Measurements from ENCODE around the gene ASB6. TPM values are rescaled to one million over a fixed set of nuclear protein-coding genes. Genes with fewer than 3 reads are reported as not detected.
A peak's percentile ranks its signal among the peaks of the same experiment; 100 is the strongest.

ASB6 gene
- total and polyA plus RNA-seq, 2 of the 13 experiments (the other 11 are each of a cell fraction or from before 2014, with no cell fraction given), result 8.2 to 8.4 TPM

GRCh38 chr9:129626079-129626624 is 15.8 kb downstream of the ASB6 start, which contains the start of gene NTMT1 (continued):
- TF ChIP-seq NFAT5 (CRISPR knock-in tag; IDR thresholded peaks at IDR 0.05) (0 out of 2 replicates have a peak, but pooled peaks have one; percentile 34), ASH2L (IDR thresholded peaks at IDR 0.05; ENCODE audit: insufficient read length, low read depth, low read length) (peak; percentile 86), ZNF710 (CRISPR knock-in tag; IDR thresholded peaks at IDR 0.05; ENCODE audit: borderline replicate concordance) (no peak), DBP (CRISPR knock-in tag; IDR thresholded peaks at IDR 0.05; ENCODE audit: not compliant biosample characterization) (no peak), ATF5 (CRISPR knock-in tag; IDR thresholded peaks at IDR 0.05; ENCODE audit: low read depth) (no peak), DR1 (CRISPR knock-in tag; IDR thresholded peaks at IDR 0.05) (peak; percentile 74), AGO1 (IDR thresholded peaks at IDR 0.05; ENCODE audit: low read depth, low read length, poor library complexity, severe bottlenecking) (peak; percentile 73), FOXO4 (CRISPR knock-in tag; conservative IDR thresholded peaks at IDR 0.05) (no peak), ATF3 (CRISPR knock-in tag; IDR thresholded peaks at IDR 0.05) (no peak), MTA3 (CRISPR knock-in tag; IDR thresholded peaks at IDR 0.05) (no peak)
